Fibroblast of lung (primary cell): Measurements from ENCODE around the gene MAP1A. TPM values are rescaled to one million over a fixed set of nuclear protein-coding genes. Genes with fewer than 3 reads are reported as not detected.
"Not testable (repeated sequence)": the region's sequence is repeated elsewhere in the genome, so short reads cannot be mapped to it uniquely, and the experiment has no call there.

Experiments
- DNase-seq, 2 donors: peaks; one replicate each; pipeline versions ENCODE4 v3.0.0 to v3.0.0-alpha.2; 2010; ENCODE audit warnings: low read depth in 2 of 2
- H2AFZ ChIP-seq: 2 replicates; pipeline ENCODE4 v1.5.1; 2012; ENCODE audit warnings: low read length, control low read depth, inconsistent platforms
- H3K27ac ChIP-seq: 2 replicates; pipeline ENCODE4 v1.5.1; 2011; ENCODE audit warnings: low read length, control low read depth; ENCODE audit not compliant: insufficient read depth
- H3K27me3 ChIP-seq: 2 replicates; pipeline ENCODE4 v1.5.1; 2011; ENCODE audit warnings: mild to moderate bottlenecking, low read length; ENCODE audit not compliant: control insufficient read depth, insufficient read depth
- H3K36me3 ChIP-seq: 2 replicates; pipeline ENCODE4 v1.5.1; 2011; ENCODE audit warnings: low read length; ENCODE audit not compliant: control insufficient read depth, insufficient read depth
- H3K4me1 ChIP-seq: 2 replicates; pipeline ENCODE4 v1.5.1; 2011; ENCODE audit warnings: low read length; ENCODE audit not compliant: control insufficient read depth, insufficient read depth; ENCODE audit errors: extremely low read depth
- H3K4me2 ChIP-seq: 2 replicates; pipeline ENCODE4 v1.5.1; 2011; ENCODE audit warnings: low read length, control low read depth; ENCODE audit not compliant: insufficient read depth; ENCODE audit errors: extremely low read depth
- H3K4me3 ChIP-seq, 4 experiments: fragments of 200-600 bp in 1 of 4; sonication (generic) in 1 of 4; replicated peaks in 1 of 4; 2 replicates each; pipeline ENCODE4 v1.5.1; 2011 to 2016; ENCODE audit warnings: low read length in 4 of 4, low read depth in 3 of 4, mild to moderate bottlenecking in 3 of 4, control low read depth in 2 of 4, inconsistent platforms in 1 of 4, mixed read lengths in 1 of 4; ENCODE audit not compliant: insufficient read depth in 1 of 4; ENCODE audit errors: control extremely low read depth in 1 of 4
- H3K79me2 ChIP-seq: 2 replicates; pipeline ENCODE4 v1.5.1; 2012; ENCODE audit warnings: mild to moderate bottlenecking, low read length, inconsistent platforms; ENCODE audit not compliant: control insufficient read depth, insufficient read depth
- H3K9ac ChIP-seq: 2 replicates; pipeline ENCODE4 v1.5.1; 2011; ENCODE audit warnings: mild to moderate bottlenecking, low read length, control low read depth; ENCODE audit not compliant: insufficient read depth
- H3K9me3 ChIP-seq: 2 replicates; pipeline ENCODE4 v1.5.1; 2012; ENCODE audit warnings: low read depth, low read length; ENCODE audit not compliant: control insufficient read depth, insufficient read depth
- H4K20me1 ChIP-seq: 2 replicates; pipeline ENCODE4 v1.5.1; 2011; ENCODE audit warnings: low read length; ENCODE audit not compliant: control insufficient read depth, insufficient read depth; ENCODE audit errors: extremely low read depth
- EZH2 ChIP-seq: IDR thresholded peaks from 2 replicates; pipeline ENCODE4 v1.5.1; 2012; ENCODE audit warnings: low read length, control low read depth, mild to moderate bottlenecking; ENCODE audit errors: missing control alignments
- polyA plus RNA-seq, 2 donors: library from polyadenylated mRNA; depleted of rRNA in 1 of 2; stranded (reverse) in 1 of 2; unstranded in 1 of 2; fragments of >200 nt; gene quantifications; 2 replicates each; pipeline ENCODE4 v1.2.1, GENCODE V29; 2011 to 2012; ENCODE audit warnings: missing spikeins in 1 of 2
- total RNA-seq: library from RNA; depleted of rRNA; stranded (reverse); fragments of >200 nt; gene quantifications from 2 replicates; pipeline ENCODE4 v1.2.1, GENCODE V29; 2014
- TF ChIP-seq, protein P1 (sequence below), 2 donors: IDR thresholded peaks in 1 of 2; conservative IDR thresholded peaks in 1 of 2; 1 replicate in 1 of 2; 2 replicates in 1 of 2; pipeline ENCODE4 v1.5.1; 2011 to 2012; ENCODE audit warnings: low read length in 2 of 2, control low read depth in 1 of 2, inconsistent platforms in 1 of 2, low read depth in 1 of 2, mild to moderate bottlenecking in 1 of 2

MAP1A gene
- total and polyA plus RNA-seq, 2 donors (not counting 1 experiment from before 2014, with no cell fraction given): 51.2 to 201 TPM

DNA sequence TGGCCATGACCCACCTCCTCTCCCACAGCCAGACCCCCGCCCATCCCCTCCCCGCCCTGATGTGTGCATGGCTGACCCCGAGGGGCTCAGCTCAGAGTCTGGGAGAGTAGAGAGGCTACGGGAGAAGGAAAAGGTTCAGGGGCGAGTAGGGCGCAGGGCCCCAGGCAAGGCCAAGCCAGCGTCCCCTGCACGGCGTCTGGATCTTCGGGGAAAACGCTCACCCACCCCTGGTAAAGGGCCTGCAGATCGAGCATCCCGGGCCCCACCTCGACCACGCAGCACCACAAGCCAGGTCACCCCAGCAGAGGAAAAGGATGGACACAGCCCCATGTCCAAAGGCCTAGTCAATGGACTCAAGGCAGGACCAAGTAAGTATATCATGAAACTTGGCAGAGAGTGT is 11.7 kb downstream of the MAP1A start:
- Histone ChIP-seq H3K4me3 (no peak overlapping the region), H3K9ac (no peak overlapping the region), H3K9me3 (no peaks in the 10 kb centered on the region), H3K27me3 (no peaks in the 10 kb centered on the region), H4K20me1 (no peaks in the 10 kb centered on the region), H3K36me3 (peaks cover 19% of the 10 kb centered on the region), H3K27ac (no peak overlapping the region), H3K4me2 (no peak overlapping the region), H3K79me2 (peaks cover 1% of the 10 kb centered on the region), H2AFZ (no peak overlapping the region), H3K4me1 (no peaks in the 10 kb centered on the region)
- DNase-seq: no peak
- TF ChIP-seq, protein P1, sequence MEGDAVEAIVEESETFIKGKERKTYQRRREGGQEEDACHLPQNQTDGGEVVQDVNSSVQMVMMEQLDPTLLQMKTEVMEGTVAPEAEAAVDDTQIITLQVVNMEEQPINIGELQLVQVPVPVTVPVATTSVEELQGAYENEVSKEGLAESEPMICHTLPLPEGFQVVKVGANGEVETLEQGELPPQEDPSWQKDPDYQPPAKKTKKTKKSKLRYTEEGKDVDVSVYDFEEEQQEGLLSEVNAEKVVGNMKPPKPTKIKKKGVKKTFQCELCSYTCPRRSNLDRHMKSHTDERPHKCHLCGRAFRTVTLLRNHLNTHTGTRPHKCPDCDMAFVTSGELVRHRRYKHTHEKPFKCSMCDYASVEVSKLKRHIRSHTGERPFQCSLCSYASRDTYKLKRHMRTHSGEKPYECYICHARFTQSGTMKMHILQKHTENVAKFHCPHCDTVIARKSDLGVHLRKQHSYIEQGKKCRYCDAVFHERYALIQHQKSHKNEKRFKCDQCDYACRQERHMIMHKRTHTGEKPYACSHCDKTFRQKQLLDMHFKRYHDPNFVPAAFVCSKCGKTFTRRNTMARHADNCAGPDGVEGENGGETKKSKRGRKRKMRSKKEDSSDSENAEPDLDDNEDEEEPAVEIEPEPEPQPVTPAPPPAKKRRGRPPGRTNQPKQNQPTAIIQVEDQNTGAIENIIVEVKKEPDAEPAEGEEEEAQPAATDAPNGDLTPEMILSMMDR (conservative IDR thresholded peaks at IDR 0.05 in 1 of 2, IDR thresholded peaks at IDR 0.05 in 1 of 2; ENCODE audit: low read depth in 1 of 2, low read length in 2 of 2): no peak
- no peak for TF ChIP-seq EZH2

DNA sequence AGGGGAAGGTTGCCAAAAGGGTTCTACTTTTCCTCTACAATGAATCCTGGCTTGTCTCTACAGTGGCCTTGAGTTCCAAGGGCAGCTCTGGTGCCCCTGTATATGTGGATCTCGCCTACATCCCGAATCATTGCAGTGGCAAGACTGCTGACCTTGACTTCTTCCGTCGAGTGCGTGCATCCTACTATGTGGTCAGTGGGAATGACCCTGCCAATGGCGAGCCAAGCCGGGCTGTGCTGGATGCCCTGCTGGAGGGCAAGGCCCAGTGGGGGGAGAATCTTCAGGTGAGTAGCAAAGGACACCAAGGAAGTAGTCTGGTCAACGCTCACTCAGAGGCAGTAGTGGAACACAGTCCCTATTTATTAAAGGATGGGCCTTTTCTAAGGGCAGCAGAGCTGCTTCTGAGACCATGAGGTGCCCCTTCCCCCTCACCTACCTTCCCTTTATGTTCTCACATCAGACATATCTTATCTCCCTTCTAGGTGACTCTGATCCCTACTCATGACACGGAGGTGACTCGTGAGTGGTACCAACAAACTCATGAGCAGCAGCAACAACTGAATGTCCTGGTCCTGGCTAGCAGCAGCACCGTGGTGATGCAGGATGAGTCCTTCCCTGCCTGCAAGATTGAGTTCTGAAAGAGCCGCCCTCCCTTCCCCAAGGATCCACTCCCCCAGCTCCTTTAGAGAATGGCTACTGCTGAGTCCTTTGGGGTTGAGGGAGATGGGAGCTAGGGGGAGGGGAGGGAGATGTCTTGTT is 12.4 kb downstream of the MAP1A start:
- TF ChIP-seq, protein P1 (conservative IDR thresholded peaks at IDR 0.05 in 1 of 2, IDR thresholded peaks at IDR 0.05 in 1 of 2; ENCODE audit: low read depth in 1 of 2, low read length in 2 of 2): no peak
- no peak for TF ChIP-seq EZH2
- no peaks in the 10 kb centered on the region for H3K4me1 ChIP-seq
- H3K4me3 ChIP-seq: no peak overlapping the region
- H3K36me3 ChIP-seq: peaks cover 16% of the 10 kb centered on the region
- DNase-seq: no peak
- no peaks in the 10 kb centered on the region for H3K27me3 ChIP-seq
- no peak overlapping the region for H3K9ac ChIP-seq
- no peaks in the 10 kb centered on the region for H3K9me3 ChIP-seq
- H3K4me2 ChIP-seq: no peak overlapping the region
- no peaks in the 10 kb centered on the region for H4K20me1 ChIP-seq
- H3K79me2 ChIP-seq: peaks cover 1% of the 10 kb centered on the region
- no peak overlapping the region for H3K27ac ChIP-seq
- no peak overlapping the region for H2AFZ ChIP-seq

DNA sequence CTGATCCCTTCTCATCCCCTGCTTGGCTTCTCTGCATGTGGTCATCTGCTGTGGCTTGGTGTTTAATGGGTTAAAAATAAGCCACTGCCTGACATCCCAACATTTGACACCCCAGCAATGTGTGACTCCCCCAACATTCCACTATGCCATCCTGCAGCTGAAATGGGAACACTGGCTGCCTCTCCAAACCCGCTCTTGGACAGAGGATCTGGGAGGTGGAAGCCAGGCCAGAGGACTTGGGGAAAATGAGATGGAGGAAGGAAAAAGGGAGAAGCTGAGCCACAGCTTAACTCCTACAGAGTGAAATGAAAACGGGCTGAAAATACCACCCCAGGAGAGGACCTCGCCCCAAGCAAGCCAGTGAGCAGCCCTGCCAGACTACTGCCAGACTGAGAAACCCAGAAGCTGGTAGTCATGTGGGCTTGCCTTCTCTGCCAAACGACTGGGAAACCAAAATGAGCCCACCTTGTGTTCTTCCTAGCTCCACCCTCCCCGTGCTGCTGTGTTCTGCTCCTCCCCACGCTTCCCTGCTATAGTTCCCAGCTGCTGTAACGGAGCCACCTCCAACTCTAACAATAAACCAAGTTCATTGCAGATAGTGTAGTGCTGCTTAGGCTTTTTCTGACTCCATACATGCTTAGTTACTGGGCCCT is 13.7 kb downstream of the MAP1A start:
- Histone ChIP-seq H4K20me1 (no peaks in the 10 kb centered on the region), H3K9ac (no peak overlapping the region), H3K4me2 (no peak overlapping the region), H2AFZ (no peak overlapping the region), H3K4me1 (no peaks in the 10 kb centered on the region), H3K79me2 (no peaks in the 10 kb centered on the region), H3K4me3 (no peak overlapping the region), H3K36me3 (peaks cover 12% of the 10 kb centered on the region), H3K9me3 (no peaks in the 10 kb centered on the region), H3K27me3 (no peaks in the 10 kb centered on the region), H3K27ac (no peak overlapping the region)
- no peak for DNase-seq
- TF ChIP-seq EZH2: no peak
- TF ChIP-seq, protein P1 (conservative IDR thresholded peaks at IDR 0.05 in 1 of 2, IDR thresholded peaks at IDR 0.05 in 1 of 2; ENCODE audit: low read depth in 1 of 2, low read length in 2 of 2): no peak

DNA sequence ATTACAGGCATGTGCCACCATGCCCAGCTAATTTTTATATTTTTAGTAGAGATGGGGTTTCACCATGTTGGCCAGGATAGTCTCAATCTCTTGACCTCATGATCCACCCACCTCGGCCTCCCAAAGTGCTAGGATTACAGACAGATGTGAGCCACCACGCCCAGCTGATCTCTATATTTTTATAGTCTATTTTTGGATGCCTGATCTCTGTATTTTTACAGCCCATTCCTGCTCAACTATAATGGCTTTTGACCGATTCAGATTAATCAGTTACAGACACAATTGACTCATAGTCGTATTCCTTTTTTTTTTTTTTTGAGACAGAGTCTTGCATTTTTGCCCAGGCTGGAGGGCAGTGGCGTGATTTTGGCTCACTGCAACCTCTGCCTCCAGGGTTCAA is 15.4 kb downstream of the MAP1A start:
- not testable (repeated sequence) for H4K20me1 ChIP-seq, H3K4me2 ChIP-seq, H3K36me3 ChIP-seq, H3K9ac ChIP-seq, H3K9me3 ChIP-seq, H3K4me3 ChIP-seq, H3K27me3 ChIP-seq, H3K79me2 ChIP-seq, H3K27ac ChIP-seq, H2AFZ ChIP-seq, H3K4me1 ChIP-seq, DNase-seq
